ENCODE data around the gene SLC4A1AP. TPM values are rescaled to one million over a fixed set of nuclear protein-coding genes. Genes with fewer than 3 reads are reported as not detected.
A peak's percentile ranks its signal among the peaks of the same experiment; 100 is the strongest.

The SLC4A1AP gene
- total RNA-seq, 4 donors from 2014 or later = 16.7 to 22.8 (median 20.1) TPM

GRCh38 chr2:27728081-27728858, 64.6 kb downstream of the SLC4A1AP start:
- TF ChIP-seq EP300 (IDR thresholded peaks at IDR 0.05) (no peak), POLR2AphosphoS5 (IDR thresholded peaks at IDR 0.05) (no peak), POLR2A (IDR thresholded peaks at IDR 0.05; ENCODE audit: low read depth) (no peak), CTCF (IDR thresholded peaks at IDR 0.05) (no peak)
- intact Hi-C loops (cut with DNase I) = no loop called here
- H3K4me3 ChIP-seq = no peak overlapping the region

GRCh38 chr2:27729198-27729597, 65.5 kb downstream of the SLC4A1AP start:
- Histone ChIP-seq H3K27me3 (no peaks in the 10 kb centered on the region), H3K4me3 (no peak overlapping the region), H3K9me3 (no peaks in the 10 kb centered on the region), H3K4me1 (peaks cover 14 to 46% (median 29%) of the 10 kb centered on the region in 4 donors), H3K27ac (replicated peaks in 1 of 4) (no peak overlapping the region), H3K36me3 (no peaks in the 10 kb centered on the region)
- DNase-seq (ENCODE audit: extremely low spot score) = no peak
- 90% methylated on average over 4 of the region's 4 CpGs for WGBS
- intact Hi-C loops (cut with DNase I) = no loop called here
- TF ChIP-seq POLR2AphosphoS5 (IDR thresholded peaks at IDR 0.05) (no peak), CTCF (IDR thresholded peaks at IDR 0.05) (no peak), POLR2A (IDR thresholded peaks at IDR 0.05; ENCODE audit: low read depth) (no peak), EP300 (IDR thresholded peaks at IDR 0.05) (no peak)

More at GRCh38 chr2:27728081-27728858, 64.6 kb downstream of the SLC4A1AP start:
- DNase-seq (ENCODE audit: extremely low spot score) = no peak
- Histone ChIP-seq H3K4me1 (peaks cover 23 to 55% (median 38%) of the 10 kb centered on the region in 4 donors), H3K36me3 (no peaks in the 10 kb centered on the region), H3K27ac (replicated peaks in 1 of 4) (peak overlapping the region in 1 of 4 donors; percentile 22), H3K27me3 (no peaks in the 10 kb centered on the region), H3K9me3 (no peaks in the 10 kb centered on the region)
- 74% methylated on average over 4 of the region's 5 CpGs for WGBS

GRCh38 chr2:27729614-27730013, 65.9 kb downstream of the SLC4A1AP start:
- no peak for DNase-seq (ENCODE audit: extremely low spot score)
- 90% methylated on average over 4 of the region's 4 CpGs for WGBS
- Histone ChIP-seq H3K9me3 (no peaks in the 10 kb centered on the region), H3K36me3 (no peaks in the 10 kb centered on the region), H3K27me3 (no peaks in the 10 kb centered on the region), H3K4me1 (peaks cover 13 to 43% (median 28%) of the 10 kb centered on the region in 4 donors), H3K27ac (replicated peaks in 1 of 4) (peak overlapping the region in 1 of 4 donors; percentile 55), H3K4me3 (no peak overlapping the region)
- TF ChIP-seq POLR2A (IDR thresholded peaks at IDR 0.05; ENCODE audit: low read depth) (no peak), CTCF (IDR thresholded peaks at IDR 0.05) (no peak), POLR2AphosphoS5 (IDR thresholded peaks at IDR 0.05) (no peak), EP300 (IDR thresholded peaks at IDR 0.05) (no peak)
- intact Hi-C loops (cut with DNase I) = no loop called here

GRCh38 chr2:27730261-27730662, 66.6 kb downstream of the SLC4A1AP start:
- Histone ChIP-seq H3K9me3 (no peaks in the 10 kb centered on the region), H3K4me1 (peaks cover 13 to 43% (median 27%) of the 10 kb centered on the region in 4 donors), H3K36me3 (no peaks in the 10 kb centered on the region), H3K27me3 (no peaks in the 10 kb centered on the region), H3K27ac (replicated peaks in 1 of 4) (peak overlapping the region in 3 of 4 donors; percentile 25 to 55 (median 28)), H3K4me3 (no peak overlapping the region)
- intact Hi-C loops (cut with DNase I) = no loop called here
- 100% methylated on average over 1 of the region's 3 CpGs for WGBS
- DNase-seq (ENCODE audit: extremely low spot score) = no peak
- TF ChIP-seq POLR2AphosphoS5 (IDR thresholded peaks at IDR 0.05) (no peak), EP300 (IDR thresholded peaks at IDR 0.05) (no peak), CTCF (IDR thresholded peaks at IDR 0.05) (no peak), POLR2A (IDR thresholded peaks at IDR 0.05; ENCODE audit: low read depth) (no peak)

All from esophagus muscularis mucosa (tissue), 4 donors.